Measurements from ENCODE around the gene TSG101. TPM values are rescaled to one million over a fixed set of nuclear protein-coding genes. Genes with fewer than 3 reads are reported as not detected.

TSG101 gene
- total RNA-seq, 6 experiments from 2014 or later = 56.9 to 82.7 (median 71.4) TPM

GRCh38 chr11:18457450-18457849, 69.3 kb downstream of the TSG101 start:
- Mint-ChIP-seq H3K27me3 (ENCODE audit: insufficient read depth) (peaks cover 1% of the 10 kb centered on the region), H3K27ac (no peak overlapping the region), H3K36me3 (ENCODE audit: low read depth) (0 out of 2 replicates have a peak, but pooled peaks cover 4% of the 10 kb centered on the region), H3K4me1 (ENCODE audit: low read depth) (peaks cover 29% of the 10 kb centered on the region), H3K9me3 (no peaks in the 10 kb centered on the region), H3K4me3 (no peak overlapping the region)
- peak; percentile 18 for DNase-seq
- no peak for TF ChIP-seq CTCF (IDR thresholded peaks at IDR 0.05)

GRCh38 chr11:18455686-18456372, 70.9 kb downstream of the TSG101 start, which contains the start of gene LDHAL6A:
TSS of gene LDHAL6A (plus strand) at chr11:18455856. CDS start at chr11:18456681, 825 bp downstream.
- H3K4me1 Mint-ChIP-seq (ENCODE audit: low read depth) = peaks cover 29% of the 10 kb centered on the region
- H3K9me3 Mint-ChIP-seq = no peaks in the 10 kb centered on the region
- TF ChIP-seq CTCF (IDR thresholded peaks at IDR 0.05) = no peak
- H3K27ac Mint-ChIP-seq = no peak within 1 kb of the TSS
- no peak within 1 kb of the TSS for H3K4me3 Mint-ChIP-seq
- no peaks in the 10 kb centered on the region; the same call in none of the 2 replicates for H3K27me3 Mint-ChIP-seq (ENCODE audit: insufficient read depth)
- 0 out of 2 replicates have a peak, but pooled peaks cover 4% of the 10 kb centered on the region for H3K36me3 Mint-ChIP-seq (ENCODE audit: low read depth)
- DNase-seq = no peak

GRCh38 chr11:18452927-18453326, 73.8 kb downstream of the TSG101 start:
- no peak for TF ChIP-seq CTCF (IDR thresholded peaks at IDR 0.05)
- H3K9me3 Mint-ChIP-seq = no peaks in the 10 kb centered on the region
- DNase-seq = peak; percentile 58
- H3K27ac Mint-ChIP-seq = no peak overlapping the region
- H3K36me3 Mint-ChIP-seq (ENCODE audit: low read depth) = 0 out of 2 replicates have a peak, but pooled peaks cover 4% of the 10 kb centered on the region
- H3K4me1 Mint-ChIP-seq (ENCODE audit: low read depth) = peaks cover 17% of the 10 kb centered on the region
- no peak overlapping the region for H3K4me3 Mint-ChIP-seq
- H3K27me3 Mint-ChIP-seq (ENCODE audit: insufficient read depth) = no peaks in the 10 kb centered on the region; the same call in none of the 2 replicates

GRCh38 chr11:18449251-18449650, 77.5 kb downstream of the TSG101 start:
- Mint-ChIP-seq H3K27ac (no peak overlapping the region), H3K27me3 (ENCODE audit: insufficient read depth) (no peaks in the 10 kb centered on the region; the same call in 1 of the 2 replicates), H3K4me3 (no peak overlapping the region), H3K36me3 (ENCODE audit: low read depth) (no peaks in the 10 kb centered on the region), H3K9me3 (no peaks in the 10 kb centered on the region), H3K4me1 (ENCODE audit: low read depth) (peaks cover 8% of the 10 kb centered on the region)
- TF ChIP-seq CTCF (IDR thresholded peaks at IDR 0.05) = no peak
- no peak for DNase-seq

- Mint-ChIP-seq H3K36me3 (ENCODE audit: low read depth) (peaks cover 5% of the 10 kb centered on the region; the same call in 1 of the 2 replicates), H3K4me1 (ENCODE audit: low read depth) (no peaks in the 10 kb centered on the region), H3K9me3 (no peaks in the 10 kb centered on the region), H3K27me3 (ENCODE audit: insufficient read depth) (peaks cover 7% of the 10 kb centered on the region; the same call in 1 of the 2 replicates), H3K4me3 (no peak overlapping the region), H3K27ac (no peak overlapping the region)
- no peak for DNase-seq
- no peak for TF ChIP-seq CTCF (IDR thresholded peaks at IDR 0.05)
Observed at GRCh38 chr11:18438691-18439090, 88.1 kb downstream of the TSG101 start.

Other genes with a start within 250 kb of the TSG101 start
- 10 to 100 TPM; 31.4 to 41.5 (median 34.4) TPM for gene HPS5, start 204.8 kb downstream of the TSG101 start, total RNA-seq (2021; fragmentation: NEBNext Ultra II Directional; extraction: Animal tissue kit (Norgen Biotek cat#: 25700))
- gene GTF2H1, start 204.4 kb downstream of the TSG101 start, total RNA-seq (2021; fragmentation: NEBNext Ultra II Directional; extraction: Animal tissue kit (Norgen Biotek cat#: 25700)) = 10 to 100 TPM; 45.3 to 58.1 (median 52.7) TPM
- gene LDHA, start 132.4 kb downstream of the TSG101 start, total RNA-seq (2021; fragmentation: NEBNext Ultra II Directional; extraction: Animal tissue kit (Norgen Biotek cat#: 25700)) = 1,000 to 10,000 TPM; 1,331 to 1,603 (median 1,438) TPM
- 1 to 10 TPM in 4 of 6 experiments, under 1 TPM in 2; 0.52 to 2.7 (median 2.0) TPM for gene LDHC, start 114.6 kb downstream of the TSG101 start, total RNA-seq (2021; fragmentation: NEBNext Ultra II Directional; extraction: Animal tissue kit (Norgen Biotek cat#: 25700))
- gene LDHAL6A, start 71.1 kb downstream of the TSG101 start, total RNA-seq (2021; fragmentation: NEBNext Ultra II Directional; extraction: Animal tissue kit (Norgen Biotek cat#: 25700)) = not detected
- 10 to 100 TPM; 20.0 to 29.0 (median 24.4) TPM for gene UEVLD, start 61.8 kb upstream of the TSG101 start, total RNA-seq (2021; fragmentation: NEBNext Ultra II Directional; extraction: Animal tissue kit (Norgen Biotek cat#: 25700))
- gene MISFA, start 72.8 kb upstream of the TSG101 start, total RNA-seq (2021; fragmentation: NEBNext Ultra II Directional; extraction: Animal tissue kit (Norgen Biotek cat#: 25700)) = 1 to 10 TPM; 1.5 to 2.8 (median 2.4) TPM
- gene SPTY2D1, start 107.4 kb upstream of the TSG101 start, total RNA-seq (2021; fragmentation: NEBNext Ultra II Directional; extraction: Animal tissue kit (Norgen Biotek cat#: 25700)) = 10 to 100 TPM; 25.9 to 29.8 (median 28.1) TPM
- under 1 TPM; 0.23 to 0.61 (median 0.41) TPM for gene TMEM86A, start 171.8 kb upstream of the TSG101 start, total RNA-seq (2021; fragmentation: NEBNext Ultra II Directional; extraction: Animal tissue kit (Norgen Biotek cat#: 25700))
- gene IGSF22, start 199.2 kb upstream of the TSG101 start, total RNA-seq (2021; fragmentation: NEBNext Ultra II Directional; extraction: Animal tissue kit (Norgen Biotek cat#: 25700)) = not detected

Data from HFFc6 (cell line).